Effector memory CD4-positive, alpha-beta T cell (primary cell): ENCODE measurements around the gene CD22.

ENCODE experiments used
- DNase-seq, 3 donors: peaks; one replicate each; pipeline ENCODE4 v3.0.0-alpha.2; 2020
- H3K27ac ChIP-seq: 2 replicates; pipeline ENCODE4 v1.7.0; 2013; ENCODE audit warnings: mild to moderate bottlenecking, low read length, moderate library complexity; ENCODE audit not compliant: insufficient read depth, poor library complexity, severe bottlenecking
- H3K27me3 ChIP-seq: replicated peaks from 2 replicates; pipeline ENCODE4 v1.7.0; 2013; ENCODE audit warnings: mild to moderate bottlenecking, low read length; ENCODE audit not compliant: insufficient read depth, control insufficient read depth, poor library complexity, severe bottlenecking
- H3K36me3 ChIP-seq: 2 replicates; pipeline ENCODE4 v1.7.0; 2013; ENCODE audit warnings: mild to moderate bottlenecking, low read length, moderate library complexity; ENCODE audit not compliant: control insufficient read depth, insufficient read depth
- H3K4me1 ChIP-seq: 2 replicates; pipeline ENCODE4 v1.7.0; 2013; ENCODE audit warnings: low read length, mild to moderate bottlenecking; ENCODE audit not compliant: control insufficient read depth, insufficient read depth, poor library complexity, severe bottlenecking
- H3K4me3 ChIP-seq: 2 replicates; pipeline ENCODE4 v1.7.0; 2013; ENCODE audit warnings: low read length, low read depth, mild to moderate bottlenecking; ENCODE audit not compliant: insufficient read depth, poor library complexity, severe bottlenecking
- H3K9me3 ChIP-seq: 2 replicates; pipeline ENCODE4 v1.7.0; 2013; ENCODE audit warnings: mild to moderate bottlenecking, low read length, moderate library complexity; ENCODE audit not compliant: control insufficient read depth

Gene CD22

GRCh38 chr19:35295792-35296462, 33.1 kb upstream of the CD22 start:
- peak in 1 of 3 donors; percentile 8 for DNase-seq
- Histone ChIP-seq H3K27ac (no peak overlapping the region), H3K27me3 (no peaks in the 10 kb centered on the region), H3K36me3 (no peaks in the 10 kb centered on the region), H3K4me3 (peak overlapping the region; percentile 3), H3K4me1 (peaks cover 8% of the 10 kb centered on the region), H3K9me3 (no peaks in the 10 kb centered on the region)

GRCh38 chr19:35296644-35297514, 32.1 kb upstream of the CD22 start:
- Histone ChIP-seq H3K4me3 (no peak overlapping the region), H3K36me3 (no peaks in the 10 kb centered on the region), H3K27me3 (no peaks in the 10 kb centered on the region), H3K9me3 (no peaks in the 10 kb centered on the region), H3K27ac (no peak overlapping the region), H3K4me1 (peaks cover 8% of the 10 kb centered on the region)
- DNase-seq, result no peak

GRCh38 chr19:35297515-35297848, 31.5 kb upstream of the CD22 start:
- Histone ChIP-seq H3K27me3 (no peaks in the 10 kb centered on the region), H3K27ac (no peak overlapping the region), H3K4me3 (no peak overlapping the region), H3K36me3 (no peaks in the 10 kb centered on the region), H3K4me1 (peaks cover 8% of the 10 kb centered on the region), H3K9me3 (no peaks in the 10 kb centered on the region)
- DNase-seq, result no peak

GRCh38 chr19:35297922-35298321, 31.1 kb upstream of the CD22 start:
- DNase-seq, result no peak
- Histone ChIP-seq H3K27me3 (no peaks in the 10 kb centered on the region), H3K4me3 (no peak overlapping the region)

GRCh38 chr19:35298561-35298972, 30.4 kb upstream of the CD22 start:
- peaks cover 8% of the 10 kb centered on the region for H3K4me1 ChIP-seq
- no peak overlapping the region for H3K27ac ChIP-seq
- no peaks in the 10 kb centered on the region for H3K27me3 ChIP-seq
- H3K9me3 ChIP-seq, result no peaks in the 10 kb centered on the region
- no peaks in the 10 kb centered on the region for H3K36me3 ChIP-seq
- DNase-seq, result no peak
- H3K4me3 ChIP-seq, result no peak overlapping the region

More at GRCh38 chr19:35297922-35298321, 31.1 kb upstream of the CD22 start:
- Histone ChIP-seq H3K36me3 (no peaks in the 10 kb centered on the region), H3K4me1 (peaks cover 8% of the 10 kb centered on the region), H3K9me3 (no peaks in the 10 kb centered on the region), H3K27ac (no peak overlapping the region)

GRCh38 chr19:35299523-35300338, 29.3 kb upstream of the CD22 start:
- Histone ChIP-seq H3K4me1 (peaks cover 8% of the 10 kb centered on the region), H3K9me3 (no peaks in the 10 kb centered on the region), H3K36me3 (no peaks in the 10 kb centered on the region), H3K27ac (no peak overlapping the region), H3K27me3 (no peaks in the 10 kb centered on the region), H3K4me3 (no peak overlapping the region)
- no peak for DNase-seq

- H3K9me3 ChIP-seq, result no peaks in the 10 kb centered on the region
- no peak overlapping the region for H3K4me3 ChIP-seq
- DNase-seq, result no peak
- peaks cover 8% of the 10 kb centered on the region for H3K4me1 ChIP-seq
- H3K27ac ChIP-seq, result no peak overlapping the region
- no peaks in the 10 kb centered on the region for H3K36me3 ChIP-seq
- no peaks in the 10 kb centered on the region for H3K27me3 ChIP-seq
Observed at GRCh38 chr19:35300339-35300649, 28.7 kb upstream of the CD22 start.

GRCh38 chr19:35301961-35302360, 27.0 kb upstream of the CD22 start:
- DNase-seq, result no peak
- no peak overlapping the region for H3K27ac ChIP-seq
- no peaks in the 10 kb centered on the region for H3K4me1 ChIP-seq
- no peaks in the 10 kb centered on the region for H3K36me3 ChIP-seq
- no peaks in the 10 kb centered on the region for H3K9me3 ChIP-seq
- H3K27me3 ChIP-seq, result no peaks in the 10 kb centered on the region
- no peak overlapping the region for H3K4me3 ChIP-seq

- no peak overlapping the region for H3K27ac ChIP-seq
- no peaks in the 10 kb centered on the region for H3K36me3 ChIP-seq
- no peak for DNase-seq
- H3K4me1 ChIP-seq, result no peaks in the 10 kb centered on the region
- no peaks in the 10 kb centered on the region for H3K9me3 ChIP-seq
- no peak overlapping the region for H3K4me3 ChIP-seq
- H3K27me3 ChIP-seq, result no peaks in the 10 kb centered on the region
Observed at GRCh38 chr19:35302446-35302845, 26.5 kb upstream of the CD22 start.
